Neural cell (in vitro differentiated cells): Measurements from ENCODE around the gene TNS3. TPM values are rescaled to one million over a fixed set of nuclear protein-coding genes. Genes with fewer than 3 reads are reported as not detected.

Experiments used
- H2AFZ ChIP-seq: fragments of 200-600, 300-800 bp; sonication (generic), shearing (Covaris generic); 2 replicates; pipeline ENCODE4 v1.6.0; 2014; ENCODE audit warnings: low read depth, mild to moderate bottlenecking, antibody characterized with exemption, low read length, moderate library complexity
- H3F3A ChIP-seq: fragments of 200-600 bp; shearing (Covaris generic); 2 replicates; pipeline ENCODE4 v1.6.1; 2016; ENCODE audit warnings: mild to moderate bottlenecking, moderate library complexity, mixed read lengths, antibody characterized with exemption, low read length; ENCODE audit not compliant: insufficient read depth, poor library complexity, severe bottlenecking
- H3K27ac ChIP-seq: fragments of 200-600, 300-800 bp; sonication (generic), shearing (Covaris generic); 2 replicates; pipeline ENCODE4 v1.5.1; 2014; ENCODE audit warnings: mild to moderate bottlenecking, low read length, moderate library complexity
- H3K27me3 ChIP-seq: fragments of 300-800, 200-600 bp; sonication (generic), shearing (Covaris generic); 2 replicates; pipeline ENCODE4 v1.6.0; 2014; ENCODE audit warnings: mild to moderate bottlenecking, low read depth, low read length, moderate library complexity; ENCODE audit not compliant: insufficient read depth
- H3K36me3 ChIP-seq: fragments of 300-800, 200-600 bp; sonication (generic), shearing (Covaris generic); 2 replicates; pipeline ENCODE4 v1.5.1; 2014; ENCODE audit warnings: mild to moderate bottlenecking, antibody characterized with exemption, low read length, moderate library complexity; ENCODE audit not compliant: insufficient read depth
- H3K4me2 ChIP-seq: fragments of 300-800, 200-600 bp; sonication (generic), shearing (Covaris generic); 2 replicates; pipeline ENCODE4 v1.6.0; 2014; ENCODE audit warnings: mild to moderate bottlenecking, low read length
- H3K4me3 ChIP-seq: fragments of 300-800, 200-600 bp; sonication (generic), shearing (Covaris generic); 2 replicates; pipeline ENCODE4 v1.5.1; 2014; ENCODE audit warnings: mild to moderate bottlenecking, low read length, moderate library complexity
- H3K79me2 ChIP-seq: fragments of 200-600 bp; shearing (Covaris generic); replicated peaks from 2 replicates; pipeline ENCODE4 v1.6.0; 2014; ENCODE audit warnings: mild to moderate bottlenecking, low read length, moderate library complexity; ENCODE audit not compliant: insufficient read depth
- H3K9ac ChIP-seq: fragments of 300-800, 200-600 bp; sonication (generic), shearing (Covaris generic); 2 replicates; pipeline ENCODE4 v1.6.1; 2016; ENCODE audit warnings: mild to moderate bottlenecking, low read length, mixed read lengths
- H3K9me2 ChIP-seq: fragments of 200-600 bp; shearing (Covaris generic); 2 replicates; pipeline ENCODE4 v1.6.1; 2016; ENCODE audit warnings: mild to moderate bottlenecking, low read length, mixed read lengths; ENCODE audit not compliant: insufficient read depth
- H3K9me3 ChIP-seq: fragments of 200-600, 300-800 bp; sonication (generic), shearing (Covaris generic); 2 replicates; pipeline ENCODE4 v1.6.1; 2016; ENCODE audit warnings: mild to moderate bottlenecking, mixed run types, low read length, moderate library complexity, mixed read lengths
- H4K20me1 ChIP-seq: fragments of 200-600 bp; shearing (Covaris generic); 2 replicates; pipeline ENCODE4 v1.6.1; 2016; ENCODE audit warnings: mild to moderate bottlenecking, mixed run types; ENCODE audit not compliant: insufficient read depth
- EP300 ChIP-seq: fragments of 450-650 bp; conservative IDR thresholded peaks from 2 replicates; pipeline ENCODE4 v1.6.1; 2014; ENCODE audit warnings: antibody characterized with exemption, mild to moderate bottlenecking, moderate library complexity; ENCODE audit not compliant: poor library complexity, severe bottlenecking
- EZH2 ChIP-seq: fragments of 200-600, 300-800 bp; shearing (Covaris generic), sonication (generic); IDR thresholded peaks from 2 replicates; pipeline ENCODE4 v1.6.1; 2014; ENCODE audit warnings: antibody characterized with exemption, low read length, borderline replicate concordance, mild to moderate bottlenecking; ENCODE audit not compliant: insufficient read depth, poor library complexity, severe bottlenecking
- MXI1 ChIP-seq: fragments of 450-650 bp; conservative IDR thresholded peaks from 2 replicates; pipeline ENCODE4 v1.6.1; 2014; ENCODE audit warnings: antibody characterized with exemption, mild to moderate bottlenecking; ENCODE audit not compliant: poor library complexity, severe bottlenecking
- POLR2AphosphoS5 ChIP-seq: IDR thresholded peaks from 2 replicates; pipeline ENCODE4 v1.6.1; 2012
- RAD21 ChIP-seq: fragments of 450-650 bp; conservative IDR thresholded peaks from 2 replicates; pipeline ENCODE4 v1.6.1; 2014; ENCODE audit warnings: antibody characterized with exemption, mild to moderate bottlenecking, moderate library complexity
- SMC3 ChIP-seq: fragments of 450-650 bp; conservative IDR thresholded peaks from 2 replicates; pipeline ENCODE4 v1.6.1; 2014; ENCODE audit warnings: antibody characterized with exemption, mild to moderate bottlenecking, moderate library complexity; ENCODE audit not compliant: poor library complexity
- TAF1 ChIP-seq: IDR thresholded peaks from 2 replicates; pipeline ENCODE4 v1.6.1; 2012; ENCODE audit warnings: low read depth
- polyA plus RNA-seq: library from polyadenylated mRNA; depleted of rRNA; stranded (reverse); fragments of >200 nt; gene quantifications from 2 replicates; pipeline ENCODE4 v1.2.3, GENCODE V29; 2014
- TF ChIP-seq, protein P1 (sequence below): IDR thresholded peaks from 2 replicates; pipeline ENCODE4 v1.6.1; 2012; ENCODE audit warnings: borderline replicate concordance
- TF ChIP-seq, protein P2 (sequence below): fragments of 450-650 bp; IDR thresholded peaks from 2 replicates; pipeline ENCODE4 v1.5.1; 2014; ENCODE audit warnings: antibody characterized with exemption, mild to moderate bottlenecking, moderate library complexity; ENCODE audit not compliant: poor library complexity, severe bottlenecking

Gene TNS3
- polyA plus RNA-seq, 1 donor from 2014 or later: 0.58 TPM

DNA sequence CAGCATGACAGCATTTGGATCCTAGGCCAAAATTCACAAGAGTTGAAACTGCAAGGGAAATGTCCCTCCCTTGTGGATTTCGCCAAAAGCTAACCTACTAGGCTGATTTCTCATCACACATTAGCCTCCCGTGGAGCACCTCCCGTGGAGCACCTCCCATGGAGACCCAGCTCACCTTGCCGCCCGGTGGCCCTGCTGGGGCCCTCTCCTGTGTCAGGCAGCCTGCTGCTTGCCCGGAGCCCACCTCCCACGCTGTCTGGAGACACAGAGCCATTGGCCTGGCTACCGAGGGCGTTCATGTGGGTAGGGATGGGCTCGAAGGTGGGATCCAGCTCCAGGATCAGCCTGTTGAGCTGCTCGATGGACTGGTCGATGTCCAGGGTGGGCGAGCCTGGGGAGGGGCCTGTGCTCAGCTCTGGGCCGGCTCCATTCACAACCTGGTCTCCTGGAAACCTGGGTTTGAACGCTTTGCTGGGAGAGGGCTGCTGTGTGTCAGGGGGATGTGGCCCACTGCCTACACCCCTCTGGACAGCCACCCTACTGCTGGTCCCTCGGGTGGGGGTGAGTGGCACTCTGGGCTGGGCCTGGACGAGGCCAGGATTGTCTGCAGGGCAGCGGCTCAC lies 213.6 kb downstream of the TNS3 start:
- TF ChIP-seq POLR2AphosphoS5 (no peak), EP300 (no peak), EZH2 (no peak), TAF1 (no peak), SMC3 (no peak)
- TF ChIP-seq, protein P1, sequence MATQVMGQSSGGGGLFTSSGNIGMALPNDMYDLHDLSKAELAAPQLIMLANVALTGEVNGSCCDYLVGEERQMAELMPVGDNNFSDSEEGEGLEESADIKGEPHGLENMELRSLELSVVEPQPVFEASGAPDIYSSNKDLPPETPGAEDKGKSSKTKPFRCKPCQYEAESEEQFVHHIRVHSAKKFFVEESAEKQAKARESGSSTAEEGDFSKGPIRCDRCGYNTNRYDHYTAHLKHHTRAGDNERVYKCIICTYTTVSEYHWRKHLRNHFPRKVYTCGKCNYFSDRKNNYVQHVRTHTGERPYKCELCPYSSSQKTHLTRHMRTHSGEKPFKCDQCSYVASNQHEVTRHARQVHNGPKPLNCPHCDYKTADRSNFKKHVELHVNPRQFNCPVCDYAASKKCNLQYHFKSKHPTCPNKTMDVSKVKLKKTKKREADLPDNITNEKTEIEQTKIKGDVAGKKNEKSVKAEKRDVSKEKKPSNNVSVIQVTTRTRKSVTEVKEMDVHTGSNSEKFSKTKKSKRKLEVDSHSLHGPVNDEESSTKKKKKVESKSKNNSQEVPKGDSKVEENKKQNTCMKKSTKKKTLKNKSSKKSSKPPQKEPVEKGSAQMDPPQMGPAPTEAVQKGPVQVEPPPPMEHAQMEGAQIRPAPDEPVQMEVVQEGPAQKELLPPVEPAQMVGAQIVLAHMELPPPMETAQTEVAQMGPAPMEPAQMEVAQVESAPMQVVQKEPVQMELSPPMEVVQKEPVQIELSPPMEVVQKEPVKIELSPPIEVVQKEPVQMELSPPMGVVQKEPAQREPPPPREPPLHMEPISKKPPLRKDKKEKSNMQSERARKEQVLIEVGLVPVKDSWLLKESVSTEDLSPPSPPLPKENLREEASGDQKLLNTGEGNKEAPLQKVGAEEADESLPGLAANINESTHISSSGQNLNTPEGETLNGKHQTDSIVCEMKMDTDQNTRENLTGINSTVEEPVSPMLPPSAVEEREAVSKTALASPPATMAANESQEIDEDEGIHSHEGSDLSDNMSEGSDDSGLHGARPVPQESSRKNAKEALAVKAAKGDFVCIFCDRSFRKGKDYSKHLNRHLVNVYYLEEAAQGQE: no peak
- TF ChIP-seq, protein P2, sequence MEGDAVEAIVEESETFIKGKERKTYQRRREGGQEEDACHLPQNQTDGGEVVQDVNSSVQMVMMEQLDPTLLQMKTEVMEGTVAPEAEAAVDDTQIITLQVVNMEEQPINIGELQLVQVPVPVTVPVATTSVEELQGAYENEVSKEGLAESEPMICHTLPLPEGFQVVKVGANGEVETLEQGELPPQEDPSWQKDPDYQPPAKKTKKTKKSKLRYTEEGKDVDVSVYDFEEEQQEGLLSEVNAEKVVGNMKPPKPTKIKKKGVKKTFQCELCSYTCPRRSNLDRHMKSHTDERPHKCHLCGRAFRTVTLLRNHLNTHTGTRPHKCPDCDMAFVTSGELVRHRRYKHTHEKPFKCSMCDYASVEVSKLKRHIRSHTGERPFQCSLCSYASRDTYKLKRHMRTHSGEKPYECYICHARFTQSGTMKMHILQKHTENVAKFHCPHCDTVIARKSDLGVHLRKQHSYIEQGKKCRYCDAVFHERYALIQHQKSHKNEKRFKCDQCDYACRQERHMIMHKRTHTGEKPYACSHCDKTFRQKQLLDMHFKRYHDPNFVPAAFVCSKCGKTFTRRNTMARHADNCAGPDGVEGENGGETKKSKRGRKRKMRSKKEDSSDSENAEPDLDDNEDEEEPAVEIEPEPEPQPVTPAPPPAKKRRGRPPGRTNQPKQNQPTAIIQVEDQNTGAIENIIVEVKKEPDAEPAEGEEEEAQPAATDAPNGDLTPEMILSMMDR: no peak
- Histone ChIP-seq H3F3A (no peaks in the 10 kb centered on the region), H3K27ac (no peak overlapping the region), H2AFZ (no peak overlapping the region), H3K36me3 (no peaks in the 10 kb centered on the region), H3K27me3 (no peaks in the 10 kb centered on the region), H3K4me3 (no peak overlapping the region), H3K9me3 (no peaks in the 10 kb centered on the region), H3K4me2 (no peak overlapping the region), H3K9ac (no peak overlapping the region), H3K9me2 (no peaks in the 10 kb centered on the region), H4K20me1 (no peaks in the 10 kb centered on the region), H3K79me2 (no peaks in the 10 kb centered on the region)

DNA sequence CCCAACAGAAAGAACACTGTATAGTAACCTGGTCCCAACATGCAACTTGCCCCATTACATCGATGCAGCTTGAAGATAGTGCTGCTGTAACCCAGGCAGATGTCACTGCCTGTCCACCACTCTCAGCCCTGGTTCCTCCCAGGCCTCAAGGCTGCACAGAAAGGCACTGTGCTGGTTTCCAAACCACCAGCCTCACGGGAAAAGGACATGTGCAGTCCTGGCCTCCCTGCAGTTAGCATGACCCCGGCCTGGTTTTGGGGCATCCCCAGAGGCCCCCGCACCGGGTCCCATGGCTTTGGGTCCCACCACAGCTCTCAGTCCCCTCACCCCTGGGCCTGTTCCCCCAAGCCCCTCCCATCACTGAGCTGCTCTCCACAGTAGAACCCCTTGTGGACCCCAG lies 214.5 kb downstream of the TNS3 start:
- Histone ChIP-seq H2AFZ (no peak overlapping the region), H3K27ac (no peak overlapping the region), H4K20me1 (no peaks in the 10 kb centered on the region), H3K9ac (no peak overlapping the region), H3K79me2 (no peaks in the 10 kb centered on the region), H3K36me3 (no peaks in the 10 kb centered on the region), H3K27me3 (no peaks in the 10 kb centered on the region), H3K9me2 (no peaks in the 10 kb centered on the region), H3F3A (no peaks in the 10 kb centered on the region), H3K9me3 (no peaks in the 10 kb centered on the region), H3K4me2 (no peak overlapping the region), H3K4me3 (no peak overlapping the region)
- TF ChIP-seq MXI1: no peak
- TF ChIP-seq SMC3: no peak
- TF ChIP-seq EZH2: no peak
- TF ChIP-seq, protein P2: no peak
- no peak for TF ChIP-seq TAF1
- TF ChIP-seq POLR2AphosphoS5: no peak
- TF ChIP-seq RAD21: no peak
- TF ChIP-seq, protein P1: no peak
- no peak for TF ChIP-seq EP300
